Fibroblast of villous mesenchyme (primary cell): Measurements from ENCODE around the gene KAZN. TPM values are rescaled to one million over a fixed set of nuclear protein-coding genes. Genes with fewer than 3 reads are reported as not detected.

ENCODE experiments used
- DNase-seq: peaks from one replicate; pipeline ENCODE4 v3.0.0-alpha.2; 2010; ENCODE audit warnings: low read depth
- H3K4me3 ChIP-seq: 2 replicates; pipeline ENCODE4 v1.5.1; 2011; ENCODE audit warnings: low read depth, mild to moderate bottlenecking, low read length
- CTCF ChIP-seq: IDR thresholded peaks from 2 replicates; pipeline ENCODE4 v1.5.1; 2012; ENCODE audit warnings: low read depth, mild to moderate bottlenecking, low read length; ENCODE audit not compliant: insufficient read depth
- total RNA-seq: library from RNA; depleted of rRNA; stranded (reverse); fragments of >200 nt; gene quantifications from 2 replicates; pipeline ENCODE4 v1.2.3, GENCODE V29; 2012

KAZN gene
- total RNA-seq, 1 donor = 8.6 TPM

DNA sequence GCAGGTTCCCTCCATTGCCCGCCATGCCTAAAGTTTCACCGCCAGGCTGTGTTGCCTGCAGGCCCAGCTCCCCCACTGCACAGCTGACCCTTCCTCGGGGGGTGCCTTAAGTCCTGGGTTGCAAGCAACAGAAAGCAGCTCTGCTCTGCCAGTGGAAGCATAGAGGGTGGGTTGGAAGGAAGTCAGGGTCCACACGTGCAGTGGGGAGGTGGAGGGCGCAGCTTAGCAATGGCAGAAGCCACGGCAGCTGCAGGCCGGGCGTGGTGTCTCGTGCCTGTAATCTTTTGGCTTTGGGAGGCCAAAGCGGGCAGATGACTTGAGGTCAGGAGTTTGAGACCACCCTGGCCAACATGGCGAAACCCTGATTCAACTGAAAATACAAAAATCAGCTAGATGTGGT is 448.8 kb downstream of the KAZN start:
- TF ChIP-seq CTCF = no peak
- no peak for DNase-seq
- no peak overlapping the region for H3K4me3 ChIP-seq

GRCh38 chr1:15048437-15048980 is 450.0 kb downstream of the KAZN start:
- DNase-seq = no peak
- TF ChIP-seq CTCF = no peak
- H3K4me3 ChIP-seq = no peak overlapping the region

DNA sequence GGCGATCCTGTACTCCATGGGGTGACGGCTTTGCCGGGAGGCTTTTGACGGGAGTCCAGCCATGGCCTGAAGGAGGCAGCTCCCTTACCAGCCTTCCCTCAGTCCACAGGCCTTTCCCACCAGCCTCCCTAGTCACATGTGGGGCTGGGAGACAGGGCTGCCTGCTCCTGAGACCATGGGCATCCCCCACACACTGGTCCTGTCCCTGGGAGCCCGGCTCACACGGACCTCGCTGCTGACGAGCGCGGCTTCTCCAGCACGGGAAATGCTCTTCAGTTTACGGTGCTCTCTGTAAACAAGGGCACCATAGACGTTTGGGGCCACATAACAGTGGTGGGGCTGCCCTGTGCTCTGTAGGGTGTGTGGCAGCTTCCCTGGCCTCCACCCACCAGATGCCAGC is 450.6 kb downstream of the KAZN start:
- no peak overlapping the region for H3K4me3 ChIP-seq
- TF ChIP-seq CTCF = no peak
- DNase-seq = no peak

DNA sequence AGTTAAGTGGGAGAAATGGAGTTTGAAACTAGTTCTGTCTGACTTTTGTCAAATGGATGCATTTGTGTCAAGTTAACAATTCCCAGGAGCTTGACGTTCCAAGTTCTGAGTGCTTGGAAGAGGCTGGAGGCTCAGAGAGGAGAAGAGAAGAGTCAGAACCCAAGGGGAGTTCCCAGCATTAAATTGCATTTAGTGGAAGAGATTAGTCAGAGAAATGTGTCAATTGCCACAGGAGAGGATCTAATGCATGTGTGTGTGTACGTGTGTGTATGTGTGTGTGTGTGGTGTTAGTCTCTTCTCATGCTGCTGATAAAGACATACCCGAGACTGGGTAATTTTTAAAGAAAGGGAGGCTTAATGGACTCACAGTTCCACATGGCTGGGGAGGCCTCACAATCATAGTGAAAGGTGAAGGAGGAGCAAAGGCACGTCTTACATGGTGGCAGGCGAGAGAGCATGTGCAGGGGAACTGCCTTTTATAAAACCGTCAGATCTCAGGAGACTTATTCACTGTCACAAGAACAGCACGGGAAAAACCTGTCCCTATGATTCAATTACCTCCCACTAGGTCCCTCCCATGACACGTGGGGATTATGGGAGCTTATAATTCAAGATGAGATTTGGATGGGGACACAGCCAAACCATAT is 453.5 kb downstream of the KAZN start:
- no peak overlapping the region for H3K4me3 ChIP-seq
- no peak for DNase-seq
- no peak for TF ChIP-seq CTCF

DNA sequence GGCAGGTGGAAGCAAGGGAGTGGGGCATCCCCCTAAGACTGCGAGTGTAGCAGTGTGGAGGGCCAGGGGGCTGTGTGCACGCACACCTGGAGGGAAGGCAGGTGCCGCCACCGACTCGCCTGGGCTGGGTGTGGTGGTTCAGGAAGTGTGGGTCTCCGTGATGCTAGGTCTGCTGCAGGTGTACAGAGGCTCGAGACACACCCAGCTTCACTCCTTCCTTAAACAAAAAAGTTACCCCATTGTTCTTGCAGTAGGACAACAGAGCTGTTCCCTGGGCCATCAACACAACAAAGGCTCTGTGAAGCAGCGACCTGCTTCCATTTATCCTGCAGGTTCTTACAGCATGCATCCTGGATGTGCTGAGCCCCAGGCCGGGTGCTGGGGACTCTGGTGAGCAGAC is 454.7 kb downstream of the KAZN start:
- DNase-seq = no peak
- TF ChIP-seq CTCF = no peak
- no peak overlapping the region for H3K4me3 ChIP-seq

GRCh38 chr1:15055736-15056415 is 457.4 kb downstream of the KAZN start:
- no peak overlapping the region for H3K4me3 ChIP-seq
- no peak for TF ChIP-seq CTCF
- DNase-seq = no peak
